ENCODE results near the gene NTRK1. TPM values are rescaled to one million over a fixed set of nuclear protein-coding genes. Genes with fewer than 3 reads are reported as not detected.
A peak's percentile ranks its signal among the peaks of the same experiment; 100 is the strongest.

NTRK1 gene
- total RNA-seq, 1 experiment from 2014 or later = 0.24 TPM

DNA sequence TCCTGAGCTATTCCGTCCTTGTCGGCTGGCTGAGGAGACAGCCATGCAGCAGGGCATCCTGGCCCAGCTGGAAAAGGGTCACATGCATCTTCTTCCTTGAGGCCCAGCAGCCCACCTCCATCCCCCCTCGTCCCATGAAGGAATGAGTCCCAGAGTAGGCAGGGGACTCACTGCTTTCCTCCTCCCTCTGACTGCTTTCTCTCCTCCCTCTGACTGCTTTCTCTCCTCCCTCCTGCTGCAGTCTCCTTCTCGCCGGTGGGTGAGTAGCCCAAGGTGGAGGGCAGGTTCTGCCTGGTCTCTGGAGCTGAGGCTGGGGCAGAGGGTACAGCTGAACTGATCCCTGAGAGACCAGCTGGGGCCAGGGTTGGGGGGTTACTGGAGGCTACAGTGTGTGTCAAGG is 13.5 kb downstream of the NTRK1 start:
- Histone ChIP-seq H4K8ac (replicated peaks; ENCODE audit: insufficient read length, low read depth, low read length) (no peak overlapping the region), H2BK5ac (ENCODE audit: insufficient read length, low read length) (no peak overlapping the region), H2AFZ (ENCODE audit: low read length) (no peak overlapping the region), H4K5ac (ENCODE audit: insufficient read length, low read depth, low read length) (no peak overlapping the region), H3K27ac (ENCODE audit: insufficient read length, low read depth, low read length) (no peak overlapping the region), H2AK5ac (ENCODE audit: insufficient read length, low read length) (no peak overlapping the region), H3K79me2 (ENCODE audit: insufficient read depth, low read length) (no peaks in the 10 kb centered on the region), H3K14ac (ENCODE audit: insufficient read depth, low read length) (no peak overlapping the region), H2BK12ac (ENCODE audit: insufficient read length, low read depth, low read length) (no peak overlapping the region), H2BK20ac (ENCODE audit: low read depth, low read length, poor library complexity, severe bottlenecking) (no peak overlapping the region), H4K20me1 (ENCODE audit: control insufficient read depth, insufficient read depth, insufficient read length) (no peaks in the 10 kb centered on the region), H3T11ph (ENCODE audit: low read length) (no peak overlapping the region), H3K27me3 (ENCODE audit: insufficient read depth, low read length) (no peaks in the 10 kb centered on the region; the same call in 1 of the 2 replicates), H2BK120ac (ENCODE audit: low read depth, low read length, poor library complexity, severe bottlenecking) (no peak overlapping the region), H3K4me1 (ENCODE audit: insufficient read depth, low read length) (no peaks in the 10 kb centered on the region), H3K9me3 (ENCODE audit: control insufficient read depth, low read depth, low read length) (no peaks in the 10 kb centered on the region), H3K79me1 (ENCODE audit: insufficient read depth, low read depth, low read length, poor library complexity, severe bottlenecking) (no peaks in the 10 kb centered on the region), H3K18ac (ENCODE audit: insufficient read length, low read depth, low read length) (no peak overlapping the region), H3K23ac (ENCODE audit: insufficient read length, low read depth, low read length) (no peak overlapping the region), H3K9ac (ENCODE audit: extremely low read depth, insufficient read length, low read length) (no peak overlapping the region), H2BK15ac (ENCODE audit: low read depth, low read length) (no peak overlapping the region), H4K91ac (ENCODE audit: insufficient read length, low read depth, low read length) (no peak overlapping the region), H3K56ac (ENCODE audit: insufficient read length, low read depth, low read length) (no peak overlapping the region), H3K4ac (ENCODE audit: low read depth, low read length) (no peak overlapping the region), H3K23me2 (ENCODE audit: insufficient read length, low read depth, low read length, poor library complexity, severe bottlenecking) (no peaks in the 10 kb centered on the region), H3K4me2 (ENCODE audit: insufficient read depth, insufficient read length, low read length) (no peak overlapping the region)
- no peak for DNase-seq
- Mint-ChIP-seq H3K27ac (peak overlapping the region in 1 of 3 experiments; percentile 4; a peak in 1 of 7 replicates), H3K36me3 (ENCODE audit: insufficient read depth in 1 of 3, low read depth in 3 of 3) (no peaks in the 10 kb centered on the region), H3K27me3 (ENCODE audit: low read depth) (peaks cover 73% of the 10 kb centered on the region), H3K9me3 (no peaks in the 10 kb centered on the region; a peak in 1 of 5 replicates), H3K4me1 (peaks cover 4 to 17% of the 10 kb centered on the region in 2 experiments), H3K4me3 (no peak overlapping the region)
- WGBS (ENCODE audit: extremely low coverage, insufficient read length, low lambda C conversion rate) = no CpG with 5 or more reads among the region's 5 CpGs
- TF ChIP-seq, protein P1, sequence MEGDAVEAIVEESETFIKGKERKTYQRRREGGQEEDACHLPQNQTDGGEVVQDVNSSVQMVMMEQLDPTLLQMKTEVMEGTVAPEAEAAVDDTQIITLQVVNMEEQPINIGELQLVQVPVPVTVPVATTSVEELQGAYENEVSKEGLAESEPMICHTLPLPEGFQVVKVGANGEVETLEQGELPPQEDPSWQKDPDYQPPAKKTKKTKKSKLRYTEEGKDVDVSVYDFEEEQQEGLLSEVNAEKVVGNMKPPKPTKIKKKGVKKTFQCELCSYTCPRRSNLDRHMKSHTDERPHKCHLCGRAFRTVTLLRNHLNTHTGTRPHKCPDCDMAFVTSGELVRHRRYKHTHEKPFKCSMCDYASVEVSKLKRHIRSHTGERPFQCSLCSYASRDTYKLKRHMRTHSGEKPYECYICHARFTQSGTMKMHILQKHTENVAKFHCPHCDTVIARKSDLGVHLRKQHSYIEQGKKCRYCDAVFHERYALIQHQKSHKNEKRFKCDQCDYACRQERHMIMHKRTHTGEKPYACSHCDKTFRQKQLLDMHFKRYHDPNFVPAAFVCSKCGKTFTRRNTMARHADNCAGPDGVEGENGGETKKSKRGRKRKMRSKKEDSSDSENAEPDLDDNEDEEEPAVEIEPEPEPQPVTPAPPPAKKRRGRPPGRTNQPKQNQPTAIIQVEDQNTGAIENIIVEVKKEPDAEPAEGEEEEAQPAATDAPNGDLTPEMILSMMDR (conservative IDR thresholded peaks at IDR 0.05) = no peak

Data from H9 (cell line).